ENCODE measurements around the gene TMEFF2. TPM values are rescaled to one million over a fixed set of nuclear protein-coding genes. Genes with fewer than 3 reads are reported as not detected.

The TMEFF2 gene
- total and polyA plus RNA-seq, 3 donors from 2014 or later = 2.2 to 3.0 (median 2.7) TPM

GRCh38 chr2:192026825-192027120 lies 168.0 kb downstream of the TMEFF2 start:
- no peaks in the 10 kb centered on the region for H3K27me3 ChIP-seq
- H3K4me3 ChIP-seq = no peak overlapping the region
- no peak for DNase-seq
- no peak overlapping the region for H3K27ac ChIP-seq
- intact Hi-C loops (cut with DNase I; ENCODE audit: low total_unique reads) = no loop called here
- WGBS, 2 donors = 73 to 82% methylated on average over 1 of the region's 1 CpG
- H3K4me1 ChIP-seq = no peaks in the 10 kb centered on the region
- H3K9me3 ChIP-seq = no peaks in the 10 kb centered on the region
- TF ChIP-seq POLR2A (IDR thresholded peaks at IDR 0.05) = no peak
- TF ChIP-seq CTCF (IDR thresholded peaks at IDR 0.05) = no peak
- no peaks in the 10 kb centered on the region for H3K36me3 ChIP-seq (ENCODE audit: low read depth, missing control alignments)

DNA sequence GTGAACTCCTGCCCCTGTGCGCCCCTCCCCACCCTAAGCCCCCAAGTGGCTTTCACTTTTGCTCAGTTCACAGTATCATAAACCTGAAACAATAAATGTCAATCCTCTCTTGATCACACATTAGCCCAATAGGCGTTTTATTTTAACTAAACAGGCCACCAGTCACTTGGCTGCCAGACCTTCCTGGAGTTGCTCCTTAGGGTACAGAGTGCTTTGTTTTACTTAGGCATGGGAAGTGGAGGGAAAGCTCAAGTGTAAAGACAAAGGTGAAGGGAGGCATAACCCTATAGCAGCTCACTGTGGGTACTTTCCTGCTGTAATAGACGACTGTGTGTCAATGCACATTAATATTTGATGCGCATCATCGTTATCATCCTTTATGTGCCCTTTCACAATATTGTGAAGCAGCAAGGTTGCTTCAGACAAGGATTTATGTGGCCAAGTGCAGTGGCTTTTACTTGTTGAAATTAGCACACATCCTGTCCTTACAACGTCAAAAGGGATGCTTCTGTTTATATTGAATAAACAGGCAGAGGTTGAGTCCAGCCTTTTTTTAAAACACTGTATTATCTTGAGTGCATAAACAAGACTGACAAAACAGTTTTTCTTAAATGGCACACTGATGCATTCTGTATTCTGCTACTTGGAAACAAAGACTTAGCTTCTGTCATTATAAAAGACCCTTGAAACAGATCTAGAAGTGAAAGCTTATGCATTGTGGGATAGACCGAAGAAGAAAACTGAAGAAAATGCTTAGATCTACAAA lies 168.5 kb downstream of the TMEFF2 start:
- 69 to 70% methylated on average over 7 of the region's 7 CpGs for WGBS, 2 donors
- no peak for DNase-seq
- Histone ChIP-seq H3K27ac (no peak overlapping the region), H3K9me3 (no peaks in the 10 kb centered on the region), H3K4me3 (no peak overlapping the region), H3K36me3 (ENCODE audit: low read depth, missing control alignments) (no peaks in the 10 kb centered on the region), H3K27me3 (no peaks in the 10 kb centered on the region), H3K4me1 (no peaks in the 10 kb centered on the region)
- intact Hi-C loops (cut with DNase I; ENCODE audit: low total_unique reads) = no loop called here
- TF ChIP-seq POLR2A (IDR thresholded peaks at IDR 0.05) (no peak), CTCF (IDR thresholded peaks at IDR 0.05) (no peak)

DNA sequence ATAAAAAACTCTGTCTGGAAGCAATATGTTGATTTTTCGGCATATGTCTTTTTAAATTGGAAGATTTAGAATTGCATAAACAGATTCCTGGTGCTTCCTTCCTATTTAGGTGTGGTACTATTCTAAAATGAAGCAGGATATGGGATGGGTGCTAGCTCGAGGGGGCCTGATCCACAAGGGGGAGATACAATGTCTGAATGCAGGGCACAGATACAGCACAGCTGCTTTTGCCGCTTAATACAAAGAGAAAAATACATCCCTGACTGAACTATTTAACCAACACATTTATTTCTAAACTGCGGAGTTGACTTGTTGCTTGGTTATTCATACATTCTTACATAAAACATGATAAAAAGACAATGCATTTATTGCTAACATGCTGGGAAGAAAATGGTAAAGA lies 169.1 kb downstream of the TMEFF2 start:
- no peak overlapping the region for H3K27ac ChIP-seq
- H3K4me1 ChIP-seq = no peaks in the 10 kb centered on the region
- no peak for DNase-seq
- H3K27me3 ChIP-seq = no peaks in the 10 kb centered on the region
- intact Hi-C loops (cut with DNase I; ENCODE audit: low total_unique reads) = no loop called here
- no peak overlapping the region for H3K4me3 ChIP-seq
- TF ChIP-seq POLR2A (IDR thresholded peaks at IDR 0.05) = no peak
- TF ChIP-seq CTCF (IDR thresholded peaks at IDR 0.05) = no peak
- H3K9me3 ChIP-seq = no peaks in the 10 kb centered on the region
- WGBS, 2 donors = 82 to 85% methylated on average over 4 of the region's 4 CpGs
- no peaks in the 10 kb centered on the region for H3K36me3 ChIP-seq (ENCODE audit: low read depth, missing control alignments)

GRCh38 chr2:192023006-192023405 lies 171.7 kb downstream of the TMEFF2 start:
- intact Hi-C loops (cut with DNase I; ENCODE audit: low total_unique reads) = no loop called here
- H3K27ac ChIP-seq = no peak overlapping the region
- 89 to 91% methylated on average over 3 of the region's 3 CpGs for WGBS, 2 donors

More at GRCh38 chr2:192023006-192023405, 171.7 kb downstream of the TMEFF2 start:
- Histone ChIP-seq H3K4me3 (no peak overlapping the region), H3K4me1 (no peaks in the 10 kb centered on the region), H3K36me3 (ENCODE audit: low read depth, missing control alignments) (no peaks in the 10 kb centered on the region), H3K27me3 (no peaks in the 10 kb centered on the region), H3K9me3 (no peaks in the 10 kb centered on the region)
- no peak for TF ChIP-seq CTCF (IDR thresholded peaks at IDR 0.05)
- TF ChIP-seq POLR2A (IDR thresholded peaks at IDR 0.05) = no peak
- no peak for DNase-seq
